GM23338 (cell line): Measurements from ENCODE around the gene CRISP1. TPM values are rescaled to one million over a fixed set of nuclear protein-coding genes. Genes with fewer than 3 reads are reported as not detected.

Source experiments
- ATAC-seq: fragments of 200-7000 bp; cut with Tn5 transposase; 3 replicates; pipeline ENCODE4 v1.9.1; 2020
- DNase-seq: peaks from one replicate; pipeline ENCODE4 v3.0.0-alpha.2; 2015; ENCODE audit warnings: low spot score
- H2AFZ ChIP-seq: fragments of 200-600 bp; sonication (generic); 2 replicates; pipeline ENCODE4 v1.8.0; 2016; ENCODE audit warnings: antibody characterized with exemption, mild to moderate bottlenecking, moderate library complexity
- H3F3A ChIP-seq: fragments of 200-600 bp; sonication (generic); replicated peaks from 2 replicates; pipeline ENCODE4 v1.8.0; 2017; ENCODE audit warnings: antibody characterized with exemption, mixed run types, low read depth
- H3K27ac ChIP-seq: fragments of 200-600 bp; sonication (generic); 2 replicates; pipeline ENCODE4 v1.6.1; 2016; ENCODE audit warnings: low read depth
- H3K27me3 ChIP-seq: fragments of 200-600 bp; sonication (generic); 2 replicates; pipeline ENCODE4 v1.8.0; 2016; ENCODE audit warnings: mild to moderate bottlenecking, mixed run types, moderate library complexity; ENCODE audit not compliant: insufficient read depth
- H3K36me3 ChIP-seq: fragments of 200-600 bp; sonication (generic); 2 replicates; pipeline ENCODE4 v1.8.0; 2016; ENCODE audit warnings: mild to moderate bottlenecking; ENCODE audit not compliant: insufficient read depth
- H3K4me1 ChIP-seq: fragments of 200-600 bp; sonication (generic); 2 replicates; pipeline ENCODE4 v1.8.0; 2016; ENCODE audit warnings: mild to moderate bottlenecking, moderate library complexity; ENCODE audit not compliant: insufficient read depth
- H3K4me2 ChIP-seq: fragments of 200-600 bp; sonication (generic); 2 replicates; pipeline ENCODE4 v1.7.1; 2017; ENCODE audit warnings: mixed run types
- H3K4me3 ChIP-seq: fragments of 200-600 bp; sonication (generic); 2 replicates; pipeline ENCODE4 v1.6.1; 2016; ENCODE audit warnings: mixed run types
- H3K79me2 ChIP-seq: fragments of 200-600 bp; sonication (generic); replicated peaks from 2 replicates; pipeline ENCODE4 v1.8.0; 2017; ENCODE audit warnings: mild to moderate bottlenecking; ENCODE audit not compliant: insufficient read depth
- H3K9me2 ChIP-seq: fragments of 200-600 bp; sonication (generic); 2 replicates; pipeline ENCODE4 v1.8.0; 2017; ENCODE audit not compliant: insufficient read depth
- H4K20me1 ChIP-seq: fragments of 200-600 bp; sonication (generic); replicated peaks from 2 replicates; pipeline ENCODE4 v1.8.0; 2017; ENCODE audit warnings: mild to moderate bottlenecking; ENCODE audit not compliant: insufficient read depth
- H3K27ac Mint-ChIP-seq: 2 replicates; pipeline ENCODE4 v1.8.0; 2020; ENCODE audit warnings: inconsistent platforms, mild to moderate bottlenecking, moderate library complexity, mixed read lengths
- H3K27me3 Mint-ChIP-seq: 3 replicates; pipeline ENCODE4 v1.8.0; 2022; ENCODE audit warnings: low read depth, mild to moderate bottlenecking, moderate library complexity, mixed read lengths, inconsistent platforms; ENCODE audit not compliant: insufficient read depth, poor library complexity
- H3K36me3 Mint-ChIP-seq: 3 replicates; pipeline ENCODE4 v1.8.0; 2021; ENCODE audit warnings: low read depth, mild to moderate bottlenecking, inconsistent platforms, moderate library complexity, mixed read lengths
- H3K4me1 Mint-ChIP-seq: 3 replicates; pipeline ENCODE4 v1.8.0; 2020; ENCODE audit warnings: mild to moderate bottlenecking, inconsistent platforms, mixed read lengths
- H3K4me3 Mint-ChIP-seq: 3 replicates; pipeline ENCODE4 v1.8.0; 2021; ENCODE audit warnings: moderate library complexity, mild to moderate bottlenecking, inconsistent platforms, mixed read lengths
- H3K9me3 Mint-ChIP-seq: 3 replicates; pipeline ENCODE4 v1.8.0; 2020; ENCODE audit warnings: moderate library complexity, mild to moderate bottlenecking, inconsistent platforms, mixed read lengths
- ETS1 ChIP-seq: IDR thresholded peaks from 2 replicates; pipeline ENCODE4 v1.6.1; 2016; ENCODE audit warnings: antibody characterized with exemption
- JUNB ChIP-seq: IDR thresholded peaks from one replicate; pipeline ENCODE4 v1.6.1; 2016; ENCODE audit warnings: antibody characterized with exemption; ENCODE audit not compliant: unreplicated experiment
- NANOG ChIP-seq: IDR thresholded peaks from 2 replicates; pipeline ENCODE4 v1.6.1; 2016; ENCODE audit warnings: antibody characterized with exemption, borderline replicate concordance
- STAT1 ChIP-seq: IDR thresholded peaks from one replicate; pipeline ENCODE4 v1.6.1; 2016; ENCODE audit warnings: antibody characterized with exemption; ENCODE audit not compliant: unreplicated experiment
- ZNF331 ChIP-seq: fragments of 250-450 bp; sonication (Bioruptor Pico); IDR thresholded peaks from 2 replicates; pipeline ENCODE4 v1.5.0; 2020; ENCODE audit warnings: low read depth, mild to moderate bottlenecking, moderate library complexity
- polyA plus RNA-seq: library from polyadenylated mRNA; unstranded; fragments of >200 nt; fragmentation: Nextera tagmentation; extraction: Ambion mirVana; gene quantifications from 2 replicates; pipeline ENCODE4 v1.2.1, GENCODE V29; 2016
- total RNA-seq: library from RNA; depleted of rRNA; stranded (reverse); fragments of >200 nt; shearing (Covaris generic); gene quantifications from 2 replicates; pipeline ENCODE4 v1.2.3, GENCODE V29; 2014
- TF ChIP-seq, protein P1 (sequence below), 2 experiments: fragments of 200-600 bp in 1 of 2; sonication (generic) in 1 of 2; conservative IDR thresholded peaks; 2 replicates each; pipeline versions ENCODE4 v1.5.1 to v1.6.1; 2016 to 2017; ENCODE audit warnings: antibody characterized with exemption in 2 of 2, low read depth in 2 of 2, mild to moderate bottlenecking in 2 of 2, moderate library complexity in 1 of 2

CRISP1 gene
- total and polyA plus RNA-seq, 2 experiments from 2014 or later, result not detected

DNA sequence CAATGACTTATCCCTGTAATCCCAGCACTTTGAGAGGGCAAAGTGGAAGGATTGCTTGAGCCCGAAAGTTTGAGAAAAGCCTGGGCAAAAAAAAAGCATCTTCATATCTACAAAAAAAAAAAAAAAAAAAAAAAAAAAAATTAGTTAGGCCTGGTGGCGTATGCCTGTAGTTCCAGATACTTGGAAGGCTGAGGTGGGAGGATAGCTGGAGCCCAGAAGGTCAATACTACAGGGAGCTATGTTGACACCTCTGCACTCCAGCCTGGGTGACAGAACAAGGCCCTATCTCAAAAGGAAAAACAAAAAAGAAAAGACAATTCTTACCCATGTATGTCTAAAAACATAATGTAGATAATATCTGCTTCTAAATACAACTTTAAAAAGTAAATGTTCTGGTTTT is 27.2 kb downstream of the CRISP1 start (continued):
- TF ChIP-seq STAT1 (no peak), JUNB (no peak), NANOG (no peak)

DNA sequence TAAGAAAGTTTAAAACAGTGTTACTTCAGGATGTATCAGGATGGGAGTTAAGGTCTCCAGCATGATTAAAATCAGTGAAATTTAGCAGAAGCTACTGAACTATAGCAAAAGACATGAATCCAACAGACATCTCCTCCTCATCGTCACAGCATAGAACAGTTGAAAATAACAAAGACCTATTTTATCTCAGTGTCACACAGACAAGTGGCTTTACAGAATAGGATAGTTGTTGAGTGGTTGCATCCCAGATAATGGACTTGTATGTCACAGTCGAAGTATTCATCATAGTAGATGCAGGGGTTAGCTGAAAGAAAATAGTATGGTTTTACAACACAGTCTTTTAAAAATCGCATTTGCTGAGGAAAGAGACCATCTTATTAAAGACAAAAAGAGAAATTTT is 31.2 kb downstream of the CRISP1 start:
- Mint-ChIP-seq H3K4me1 (peaks cover 28% of the 10 kb centered on the region), H3K36me3 (no peaks in the 10 kb centered on the region), H3K9me3 (no peaks in the 10 kb centered on the region), H3K27ac (no peak overlapping the region), H3K4me3 (no peak overlapping the region), H3K27me3 (no peaks in the 10 kb centered on the region)
- Histone ChIP-seq H3K27ac (no peak overlapping the region), H3K4me2 (no peak overlapping the region), H3K36me3 (no peaks in the 10 kb centered on the region), H3F3A (no peaks in the 10 kb centered on the region), H3K4me1 (peaks cover 22% of the 10 kb centered on the region), H3K79me2 (no peaks in the 10 kb centered on the region), H4K20me1 (no peaks in the 10 kb centered on the region), H3K9me2 (no peaks in the 10 kb centered on the region), H2AFZ (no peak overlapping the region), H3K27me3 (no peaks in the 10 kb centered on the region), H3K4me3 (no peak overlapping the region)
- no peak for TF ChIP-seq ETS1
- no peak for TF ChIP-seq STAT1
- DNase-seq (no peak), ATAC-seq (no peak)

- Histone ChIP-seq H4K20me1 (no peaks in the 10 kb centered on the region), H3K4me1 (peaks cover 22% of the 10 kb centered on the region), H3K4me2 (peak overlapping the region; percentile 60), H3K36me3 (no peaks in the 10 kb centered on the region), H2AFZ (no peak overlapping the region), H3K4me3 (no peak overlapping the region), H3K9me2 (no peaks in the 10 kb centered on the region), H3K79me2 (no peaks in the 10 kb centered on the region), H3F3A (no peaks in the 10 kb centered on the region), H3K27ac (no peak overlapping the region), H3K27me3 (no peaks in the 10 kb centered on the region)
- Mint-ChIP-seq H3K4me3 (no peak overlapping the region), H3K9me3 (no peaks in the 10 kb centered on the region), H3K27me3 (no peaks in the 10 kb centered on the region), H3K36me3 (no peaks in the 10 kb centered on the region), H3K4me1 (peaks cover 28% of the 10 kb centered on the region), H3K27ac (no peak overlapping the region)
- no peak for ATAC-seq
- DNase-seq, result peak; percentile 7
- TF ChIP-seq NANOG, result no peak
- TF ChIP-seq ZNF331, result no peak
- no peak for TF ChIP-seq ETS1
- TF ChIP-seq, protein P1, sequence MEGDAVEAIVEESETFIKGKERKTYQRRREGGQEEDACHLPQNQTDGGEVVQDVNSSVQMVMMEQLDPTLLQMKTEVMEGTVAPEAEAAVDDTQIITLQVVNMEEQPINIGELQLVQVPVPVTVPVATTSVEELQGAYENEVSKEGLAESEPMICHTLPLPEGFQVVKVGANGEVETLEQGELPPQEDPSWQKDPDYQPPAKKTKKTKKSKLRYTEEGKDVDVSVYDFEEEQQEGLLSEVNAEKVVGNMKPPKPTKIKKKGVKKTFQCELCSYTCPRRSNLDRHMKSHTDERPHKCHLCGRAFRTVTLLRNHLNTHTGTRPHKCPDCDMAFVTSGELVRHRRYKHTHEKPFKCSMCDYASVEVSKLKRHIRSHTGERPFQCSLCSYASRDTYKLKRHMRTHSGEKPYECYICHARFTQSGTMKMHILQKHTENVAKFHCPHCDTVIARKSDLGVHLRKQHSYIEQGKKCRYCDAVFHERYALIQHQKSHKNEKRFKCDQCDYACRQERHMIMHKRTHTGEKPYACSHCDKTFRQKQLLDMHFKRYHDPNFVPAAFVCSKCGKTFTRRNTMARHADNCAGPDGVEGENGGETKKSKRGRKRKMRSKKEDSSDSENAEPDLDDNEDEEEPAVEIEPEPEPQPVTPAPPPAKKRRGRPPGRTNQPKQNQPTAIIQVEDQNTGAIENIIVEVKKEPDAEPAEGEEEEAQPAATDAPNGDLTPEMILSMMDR (conservative IDR thresholded peaks at IDR 0.05; ENCODE audit: low read depth in 2 of 2), result no peak
Observed at GRCh38 chr6:49833386-49833785, 32.9 kb downstream of the CRISP1 start.
